ENCODE results near the gene IL4R.

- no peak for TF ChIP-seq NR2F1 (conservative IDR thresholded peaks at IDR 0.05)
- no peak for TF ChIP-seq SMC3 (IDR thresholded peaks at IDR 0.05; ENCODE audit: borderline replicate concordance, low read length)
- TF ChIP-seq, protein P1, sequence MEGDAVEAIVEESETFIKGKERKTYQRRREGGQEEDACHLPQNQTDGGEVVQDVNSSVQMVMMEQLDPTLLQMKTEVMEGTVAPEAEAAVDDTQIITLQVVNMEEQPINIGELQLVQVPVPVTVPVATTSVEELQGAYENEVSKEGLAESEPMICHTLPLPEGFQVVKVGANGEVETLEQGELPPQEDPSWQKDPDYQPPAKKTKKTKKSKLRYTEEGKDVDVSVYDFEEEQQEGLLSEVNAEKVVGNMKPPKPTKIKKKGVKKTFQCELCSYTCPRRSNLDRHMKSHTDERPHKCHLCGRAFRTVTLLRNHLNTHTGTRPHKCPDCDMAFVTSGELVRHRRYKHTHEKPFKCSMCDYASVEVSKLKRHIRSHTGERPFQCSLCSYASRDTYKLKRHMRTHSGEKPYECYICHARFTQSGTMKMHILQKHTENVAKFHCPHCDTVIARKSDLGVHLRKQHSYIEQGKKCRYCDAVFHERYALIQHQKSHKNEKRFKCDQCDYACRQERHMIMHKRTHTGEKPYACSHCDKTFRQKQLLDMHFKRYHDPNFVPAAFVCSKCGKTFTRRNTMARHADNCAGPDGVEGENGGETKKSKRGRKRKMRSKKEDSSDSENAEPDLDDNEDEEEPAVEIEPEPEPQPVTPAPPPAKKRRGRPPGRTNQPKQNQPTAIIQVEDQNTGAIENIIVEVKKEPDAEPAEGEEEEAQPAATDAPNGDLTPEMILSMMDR (IDR thresholded peaks at IDR 0.05 in 2 of 3, conservative IDR thresholded peaks at IDR 0.05 in 1 of 3; ENCODE audit: control insufficient read depth in 2 of 3, extremely low read depth in 1 of 3, insufficient read depth in 1 of 3, low read depth in 3 of 3, low read length in 3 of 3): no peak
- TF ChIP-seq MTA3 (IDR thresholded peaks at IDR 0.05; ENCODE audit: borderline replicate concordance, low read length): no peak
- no peak for TF ChIP-seq EZH2 (IDR thresholded peaks at IDR 0.05; ENCODE audit: borderline replicate concordance, control insufficient read depth, low read depth, low read length)
- no peak for TF ChIP-seq ZNF217 (IDR thresholded peaks at IDR 0.05)
- no peak for TF ChIP-seq CBFB (IDR thresholded peaks at IDR 0.05; ENCODE audit: low read depth)
- TF ChIP-seq SIN3A (IDR thresholded peaks at IDR 0.05; ENCODE audit: low read depth, low read length): no peak
Measured at GRCh38 chr16:27373312-27373711, 59.5 kb downstream of the IL4R start.
